Measurements from ENCODE around the gene AFF3.

Gene AFF3

GRCh38 chr2:99863903-99864270, 278.5 kb downstream of the AFF3 start:
- no peaks in the 10 kb centered on the region for H3K79me2 ChIP-seq (ENCODE audit: low read length)
- no peaks in the 10 kb centered on the region for H3K9me3 ChIP-seq (replicated peaks; ENCODE audit: insufficient read depth, low read length)
- no peaks in the 10 kb centered on the region for H3F3A ChIP-seq (ENCODE audit: insufficient read depth, low read length)
- H3K4me2 ChIP-seq (ENCODE audit: low read depth, low read length): no peak overlapping the region
- no peaks in the 10 kb centered on the region for H3K4me1 ChIP-seq (ENCODE audit: low read length)
- no peak overlapping the region for H2AFZ ChIP-seq (ENCODE audit: low read length)
- no peaks in the 10 kb centered on the region for H3K27me3 ChIP-seq (replicated peaks; ENCODE audit: insufficient read depth, low read length)
- no peaks in the 10 kb centered on the region for H4K20me1 ChIP-seq (ENCODE audit: insufficient read depth, low read length)
- H3K27ac ChIP-seq (ENCODE audit: low read length): no peak overlapping the region
- no peak overlapping the region for H3K4me3 ChIP-seq (ENCODE audit: low read length)
- H3K9ac ChIP-seq (ENCODE audit: low read length): no peak overlapping the region
- DNase-seq: no peak
- TF ChIP-seq EZH2 (optimal IDR thresholded peaks at IDR 0.05; ENCODE audit: low read depth, low read length): no peak
- TF ChIP-seq EZH2phosphoT487 (IDR thresholded peaks at IDR 0.05; ENCODE audit: low read length): no peak
- no peak for TF ChIP-seq CTCF (IDR thresholded peaks at IDR 0.05; ENCODE audit: low read length)
- no peaks in the 10 kb centered on the region for H3K36me3 ChIP-seq (replicated peaks; ENCODE audit: insufficient read depth, low read length)
- H3K9me2 ChIP-seq (replicated peaks; ENCODE audit: insufficient read depth, low read length): no peaks in the 10 kb centered on the region

DNA sequence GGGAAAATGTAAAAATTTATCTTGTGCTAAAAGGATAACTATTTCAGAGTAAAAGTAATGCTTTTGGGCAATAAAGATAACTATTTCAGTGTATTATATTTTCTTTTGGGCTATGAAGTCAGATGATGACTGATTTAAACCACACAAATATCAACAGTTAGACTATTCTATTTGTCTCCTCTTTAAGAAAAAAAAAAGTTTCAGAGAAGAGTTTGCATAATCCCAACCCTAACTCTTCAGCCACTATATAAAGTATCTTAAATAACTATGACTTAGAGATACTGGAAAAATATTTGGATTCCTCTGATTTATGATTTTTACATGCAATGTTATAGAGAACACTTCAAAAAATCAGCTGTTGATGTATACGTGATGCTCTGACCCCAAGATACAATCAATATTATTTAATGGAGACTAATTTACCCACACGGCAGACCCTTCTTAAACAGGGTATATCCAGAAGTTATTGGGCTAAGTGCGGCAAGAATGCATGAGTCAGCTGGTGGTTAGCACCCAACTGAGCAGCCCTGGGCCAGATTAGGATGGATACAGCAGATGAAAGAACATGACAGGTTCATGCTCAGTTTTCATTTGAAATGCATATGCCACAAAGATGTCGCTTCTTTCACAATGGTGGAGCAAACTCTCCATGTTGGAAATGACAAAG, 279.0 kb downstream of the AFF3 start:
- no peak overlapping the region for H3K4me2 ChIP-seq (ENCODE audit: low read depth, low read length)
- no peak for DNase-seq
- TF ChIP-seq EZH2phosphoT487 (IDR thresholded peaks at IDR 0.05; ENCODE audit: low read length) (no peak), CTCF (IDR thresholded peaks at IDR 0.05; ENCODE audit: low read length) (no peak)
- H3K4me1 ChIP-seq (ENCODE audit: low read length): no peaks in the 10 kb centered on the region
- H3F3A ChIP-seq (ENCODE audit: insufficient read depth, low read length): no peaks in the 10 kb centered on the region
- no peaks in the 10 kb centered on the region for H3K79me2 ChIP-seq (ENCODE audit: low read length)
- H3K4me3 ChIP-seq (ENCODE audit: low read length): no peak overlapping the region
- no peaks in the 10 kb centered on the region for H4K20me1 ChIP-seq (ENCODE audit: insufficient read depth, low read length)
- no peak overlapping the region for H3K9ac ChIP-seq (ENCODE audit: low read length)
- no peaks in the 10 kb centered on the region for H3K9me3 ChIP-seq (replicated peaks; ENCODE audit: insufficient read depth, low read length)
- no peaks in the 10 kb centered on the region for H3K27me3 ChIP-seq (replicated peaks; ENCODE audit: insufficient read depth, low read length)
- no peak overlapping the region for H2AFZ ChIP-seq (ENCODE audit: low read length)
- no peaks in the 10 kb centered on the region for H3K36me3 ChIP-seq (replicated peaks; ENCODE audit: insufficient read depth, low read length)
- no peak overlapping the region for H3K27ac ChIP-seq (ENCODE audit: low read length)
- H3K9me2 ChIP-seq (replicated peaks; ENCODE audit: insufficient read depth, low read length): no peaks in the 10 kb centered on the region

GRCh38 chr2:99862566-99862965, 279.8 kb downstream of the AFF3 start:
- no peak for DNase-seq
- Histone ChIP-seq H3K4me1 (ENCODE audit: low read length) (no peaks in the 10 kb centered on the region), H2AFZ (ENCODE audit: low read length) (no peak overlapping the region), H3K4me3 (ENCODE audit: low read length) (no peak overlapping the region), H3K4me2 (ENCODE audit: low read depth, low read length) (no peak overlapping the region), H3K27me3 (replicated peaks; ENCODE audit: insufficient read depth, low read length) (no peaks in the 10 kb centered on the region), H3K36me3 (replicated peaks; ENCODE audit: insufficient read depth, low read length) (no peaks in the 10 kb centered on the region), H3K79me2 (ENCODE audit: low read length) (no peaks in the 10 kb centered on the region), H4K20me1 (ENCODE audit: insufficient read depth, low read length) (no peaks in the 10 kb centered on the region), H3K9ac (ENCODE audit: low read length) (no peak overlapping the region), H3K9me2 (replicated peaks; ENCODE audit: insufficient read depth, low read length) (no peaks in the 10 kb centered on the region), H3K9me3 (replicated peaks; ENCODE audit: insufficient read depth, low read length) (no peaks in the 10 kb centered on the region), H3F3A (ENCODE audit: insufficient read depth, low read length) (no peaks in the 10 kb centered on the region), H3K27ac (ENCODE audit: low read length) (no peak overlapping the region)
- TF ChIP-seq CTCF (IDR thresholded peaks at IDR 0.05; ENCODE audit: low read length) (no peak), EZH2phosphoT487 (IDR thresholded peaks at IDR 0.05; ENCODE audit: low read length) (no peak), EZH2 (optimal IDR thresholded peaks at IDR 0.05; ENCODE audit: low read depth, low read length) (no peak)
